Neural cell (in vitro differentiated cells): ENCODE data around the gene PHF5A. TPM values are rescaled to one million over a fixed set of nuclear protein-coding genes. Genes with fewer than 3 reads are reported as not detected.
"Not testable (repeated sequence)": the region's sequence is repeated elsewhere in the genome, so short reads cannot be mapped to it uniquely, and the experiment has no call there.

Source experiments
- H2AFZ ChIP-seq: fragments of 200-600, 300-800 bp; sonication (generic), shearing (Covaris generic); 2 replicates; pipeline ENCODE4 v1.6.0; 2014; ENCODE audit warnings: low read depth, mild to moderate bottlenecking, antibody characterized with exemption, low read length, moderate library complexity
- H3F3A ChIP-seq: fragments of 200-600 bp; shearing (Covaris generic); 2 replicates; pipeline ENCODE4 v1.6.1; 2016; ENCODE audit warnings: mild to moderate bottlenecking, moderate library complexity, mixed read lengths, antibody characterized with exemption, low read length; ENCODE audit not compliant: insufficient read depth, poor library complexity, severe bottlenecking
- H3K27ac ChIP-seq: fragments of 200-600, 300-800 bp; sonication (generic), shearing (Covaris generic); 2 replicates; pipeline ENCODE4 v1.5.1; 2014; ENCODE audit warnings: mild to moderate bottlenecking, low read length, moderate library complexity
- H3K27me3 ChIP-seq: fragments of 300-800, 200-600 bp; sonication (generic), shearing (Covaris generic); 2 replicates; pipeline ENCODE4 v1.6.0; 2014; ENCODE audit warnings: mild to moderate bottlenecking, low read depth, low read length, moderate library complexity; ENCODE audit not compliant: insufficient read depth
- H3K36me3 ChIP-seq: fragments of 300-800, 200-600 bp; sonication (generic), shearing (Covaris generic); 2 replicates; pipeline ENCODE4 v1.5.1; 2014; ENCODE audit warnings: mild to moderate bottlenecking, antibody characterized with exemption, low read length, moderate library complexity; ENCODE audit not compliant: insufficient read depth
- H3K4me2 ChIP-seq: fragments of 300-800, 200-600 bp; sonication (generic), shearing (Covaris generic); 2 replicates; pipeline ENCODE4 v1.6.0; 2014; ENCODE audit warnings: mild to moderate bottlenecking, low read length
- H3K4me3 ChIP-seq: fragments of 300-800, 200-600 bp; sonication (generic), shearing (Covaris generic); 2 replicates; pipeline ENCODE4 v1.5.1; 2014; ENCODE audit warnings: mild to moderate bottlenecking, low read length, moderate library complexity
- H3K79me2 ChIP-seq: fragments of 200-600 bp; shearing (Covaris generic); replicated peaks from 2 replicates; pipeline ENCODE4 v1.6.0; 2014; ENCODE audit warnings: mild to moderate bottlenecking, low read length, moderate library complexity; ENCODE audit not compliant: insufficient read depth
- H3K9ac ChIP-seq: fragments of 300-800, 200-600 bp; sonication (generic), shearing (Covaris generic); 2 replicates; pipeline ENCODE4 v1.6.1; 2016; ENCODE audit warnings: mild to moderate bottlenecking, low read length, mixed read lengths
- H3K9me2 ChIP-seq: fragments of 200-600 bp; shearing (Covaris generic); 2 replicates; pipeline ENCODE4 v1.6.1; 2016; ENCODE audit warnings: mild to moderate bottlenecking, low read length, mixed read lengths; ENCODE audit not compliant: insufficient read depth
- H3K9me3 ChIP-seq: fragments of 200-600, 300-800 bp; sonication (generic), shearing (Covaris generic); 2 replicates; pipeline ENCODE4 v1.6.1; 2016; ENCODE audit warnings: mild to moderate bottlenecking, mixed run types, low read length, moderate library complexity, mixed read lengths
- H4K20me1 ChIP-seq: fragments of 200-600 bp; shearing (Covaris generic); 2 replicates; pipeline ENCODE4 v1.6.1; 2016; ENCODE audit warnings: mild to moderate bottlenecking, mixed run types; ENCODE audit not compliant: insufficient read depth
- EP300 ChIP-seq: fragments of 450-650 bp; conservative IDR thresholded peaks from 2 replicates; pipeline ENCODE4 v1.6.1; 2014; ENCODE audit warnings: antibody characterized with exemption, mild to moderate bottlenecking, moderate library complexity; ENCODE audit not compliant: poor library complexity, severe bottlenecking
- EZH2 ChIP-seq: fragments of 200-600, 300-800 bp; shearing (Covaris generic), sonication (generic); IDR thresholded peaks from 2 replicates; pipeline ENCODE4 v1.6.1; 2014; ENCODE audit warnings: antibody characterized with exemption, low read length, borderline replicate concordance, mild to moderate bottlenecking; ENCODE audit not compliant: insufficient read depth, poor library complexity, severe bottlenecking
- MXI1 ChIP-seq: fragments of 450-650 bp; conservative IDR thresholded peaks from 2 replicates; pipeline ENCODE4 v1.6.1; 2014; ENCODE audit warnings: antibody characterized with exemption, mild to moderate bottlenecking; ENCODE audit not compliant: poor library complexity, severe bottlenecking
- POLR2AphosphoS5 ChIP-seq: IDR thresholded peaks from 2 replicates; pipeline ENCODE4 v1.6.1; 2012
- RAD21 ChIP-seq: fragments of 450-650 bp; conservative IDR thresholded peaks from 2 replicates; pipeline ENCODE4 v1.6.1; 2014; ENCODE audit warnings: antibody characterized with exemption, mild to moderate bottlenecking, moderate library complexity
- REST ChIP-seq: IDR thresholded peaks from 2 replicates; pipeline ENCODE4 v1.6.1; 2012; ENCODE audit warnings: borderline replicate concordance
- SMC3 ChIP-seq: fragments of 450-650 bp; conservative IDR thresholded peaks from 2 replicates; pipeline ENCODE4 v1.6.1; 2014; ENCODE audit warnings: antibody characterized with exemption, mild to moderate bottlenecking, moderate library complexity; ENCODE audit not compliant: poor library complexity
- TAF1 ChIP-seq: IDR thresholded peaks from 2 replicates; pipeline ENCODE4 v1.6.1; 2012; ENCODE audit warnings: low read depth
- polyA plus RNA-seq: library from polyadenylated mRNA; depleted of rRNA; stranded (reverse); fragments of >200 nt; gene quantifications from 2 replicates; pipeline ENCODE4 v1.2.3, GENCODE V29; 2014
- TF ChIP-seq, protein P1 (sequence below): fragments of 450-650 bp; IDR thresholded peaks from 2 replicates; pipeline ENCODE4 v1.5.1; 2014; ENCODE audit warnings: antibody characterized with exemption, mild to moderate bottlenecking, moderate library complexity; ENCODE audit not compliant: poor library complexity, severe bottlenecking

Gene PHF5A
- polyA plus RNA-seq, 1 donor from 2014 or later, result 148 TPM

GRCh38 chr22:41444360-41445128 is 23.9 kb downstream of the PHF5A start:
- TF ChIP-seq EZH2 (no peak), MXI1 (peak; percentile 62)
- no peaks in the 10 kb centered on the region for H3K36me3 ChIP-seq
- H3K9ac ChIP-seq, result peak overlapping the region; percentile 100
- H3K9me2 ChIP-seq, result no peaks in the 10 kb centered on the region
- no peaks in the 10 kb centered on the region for H3K9me3 ChIP-seq
- no peaks in the 10 kb centered on the region for H4K20me1 ChIP-seq
- no peaks in the 10 kb centered on the region for H3F3A ChIP-seq
- H3K4me3 ChIP-seq, result peak overlapping the region; percentile 100
- peak overlapping the region; percentile 99 for H3K27ac ChIP-seq
- peak overlapping the region; percentile 99 for H3K4me2 ChIP-seq
- H2AFZ ChIP-seq, result no peak overlapping the region
- H3K27me3 ChIP-seq, result no peaks in the 10 kb centered on the region
- peaks cover 61% of the 10 kb centered on the region for H3K79me2 ChIP-seq

DNA sequence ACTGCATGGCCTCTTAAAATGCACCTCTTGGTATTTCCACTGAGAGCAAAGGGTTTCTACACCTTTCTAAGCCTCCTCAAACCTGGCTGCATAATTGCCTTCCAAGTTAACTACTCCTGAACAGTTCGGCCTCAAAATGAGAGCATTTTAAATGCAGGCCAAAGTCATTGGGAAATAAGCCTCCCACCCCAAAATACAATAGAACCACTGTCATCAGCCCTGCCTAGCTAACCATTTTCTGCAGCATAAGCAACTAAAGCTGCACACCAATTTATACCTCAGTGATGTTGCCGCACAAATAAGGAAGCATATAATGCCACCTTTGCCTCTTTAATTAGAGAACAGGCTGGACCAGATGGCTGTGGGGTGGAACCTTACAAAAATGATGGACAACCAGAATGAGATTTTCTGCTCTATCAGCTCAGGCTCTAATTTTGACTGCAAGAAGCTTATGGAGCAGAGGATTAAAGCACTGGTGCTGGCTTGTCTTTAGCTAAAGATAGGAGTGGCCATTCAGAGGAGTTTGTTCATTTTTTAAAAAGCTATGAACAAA is 26.2 kb downstream of the PHF5A start:
- H3F3A ChIP-seq, result no peaks in the 10 kb centered on the region
- peaks cover 74% of the 10 kb centered on the region for H3K79me2 ChIP-seq
- H3K9me2 ChIP-seq, result no peaks in the 10 kb centered on the region
- no peak overlapping the region for H3K4me3 ChIP-seq
- H3K9ac ChIP-seq, result no peak overlapping the region
- no peak overlapping the region for H3K4me2 ChIP-seq
- H2AFZ ChIP-seq, result no peak overlapping the region
- no peak for TF ChIP-seq MXI1
- no peak for TF ChIP-seq RAD21
- no peaks in the 10 kb centered on the region for H4K20me1 ChIP-seq
- H3K27ac ChIP-seq, result no peak overlapping the region
- no peaks in the 10 kb centered on the region for H3K27me3 ChIP-seq
- H3K9me3 ChIP-seq, result no peaks in the 10 kb centered on the region
- H3K36me3 ChIP-seq, result no peaks in the 10 kb centered on the region

- H3K27me3 ChIP-seq, H4K20me1 ChIP-seq: not testable (repeated sequence)
- H3K79me2 ChIP-seq, result peaks cover 71% of the 10 kb centered on the region
Measured at GRCh38 chr22:41440511-41440910, 28.0 kb downstream of the PHF5A start.

DNA sequence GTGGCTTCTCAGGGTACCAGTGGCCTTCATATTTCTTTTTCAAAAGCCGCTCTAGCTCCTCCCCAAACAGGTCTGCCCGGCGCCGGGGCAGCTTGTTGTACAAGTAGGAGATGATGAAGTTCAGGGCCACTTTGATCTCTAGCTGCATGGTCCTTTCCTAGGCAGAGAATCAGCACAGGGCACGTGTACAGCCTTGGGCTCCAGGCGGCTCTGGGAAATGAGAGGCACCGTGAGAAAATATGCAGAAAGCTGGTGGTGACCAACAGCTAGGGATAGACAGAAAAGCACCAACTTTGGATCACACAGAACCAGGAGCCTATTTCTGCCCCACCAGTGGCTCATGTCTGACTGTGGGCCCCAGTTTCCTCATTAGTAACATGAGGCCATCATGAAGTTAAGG is 31.3 kb downstream of the PHF5A start:
- H3K9ac ChIP-seq, result no peak overlapping the region
- H2AFZ ChIP-seq, result no peak overlapping the region
- no peaks in the 10 kb centered on the region for H3K36me3 ChIP-seq
- H3K27me3 ChIP-seq, result no peaks in the 10 kb centered on the region
- H3K9me2 ChIP-seq, result no peaks in the 10 kb centered on the region
- H3K27ac ChIP-seq, result no peak overlapping the region
- no peaks in the 10 kb centered on the region for H4K20me1 ChIP-seq
- TF ChIP-seq RAD21, result no peak
- no peak for TF ChIP-seq REST
- no peak for TF ChIP-seq EP300
- no peak for TF ChIP-seq EZH2
- TF ChIP-seq, protein P1, sequence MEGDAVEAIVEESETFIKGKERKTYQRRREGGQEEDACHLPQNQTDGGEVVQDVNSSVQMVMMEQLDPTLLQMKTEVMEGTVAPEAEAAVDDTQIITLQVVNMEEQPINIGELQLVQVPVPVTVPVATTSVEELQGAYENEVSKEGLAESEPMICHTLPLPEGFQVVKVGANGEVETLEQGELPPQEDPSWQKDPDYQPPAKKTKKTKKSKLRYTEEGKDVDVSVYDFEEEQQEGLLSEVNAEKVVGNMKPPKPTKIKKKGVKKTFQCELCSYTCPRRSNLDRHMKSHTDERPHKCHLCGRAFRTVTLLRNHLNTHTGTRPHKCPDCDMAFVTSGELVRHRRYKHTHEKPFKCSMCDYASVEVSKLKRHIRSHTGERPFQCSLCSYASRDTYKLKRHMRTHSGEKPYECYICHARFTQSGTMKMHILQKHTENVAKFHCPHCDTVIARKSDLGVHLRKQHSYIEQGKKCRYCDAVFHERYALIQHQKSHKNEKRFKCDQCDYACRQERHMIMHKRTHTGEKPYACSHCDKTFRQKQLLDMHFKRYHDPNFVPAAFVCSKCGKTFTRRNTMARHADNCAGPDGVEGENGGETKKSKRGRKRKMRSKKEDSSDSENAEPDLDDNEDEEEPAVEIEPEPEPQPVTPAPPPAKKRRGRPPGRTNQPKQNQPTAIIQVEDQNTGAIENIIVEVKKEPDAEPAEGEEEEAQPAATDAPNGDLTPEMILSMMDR, result no peak
- no peak for TF ChIP-seq MXI1
- no peak for TF ChIP-seq TAF1
- no peak for TF ChIP-seq SMC3
- no peak for TF ChIP-seq POLR2AphosphoS5
- no peaks in the 10 kb centered on the region for H3K9me3 ChIP-seq
- H3K79me2 ChIP-seq, result peaks cover 45% of the 10 kb centered on the region
- no peak overlapping the region for H3K4me3 ChIP-seq
- H3F3A ChIP-seq, result no peaks in the 10 kb centered on the region
- H3K4me2 ChIP-seq, result no peak overlapping the region

More at GRCh38 chr22:41440511-41440910, 28.0 kb downstream of the PHF5A start:
- H3K9me3 ChIP-seq, H3K9me2 ChIP-seq, H3K36me3 ChIP-seq, H3K4me3 ChIP-seq, H3K4me2 ChIP-seq, H3F3A ChIP-seq, H3K9ac ChIP-seq, H2AFZ ChIP-seq, H3K27ac ChIP-seq: not testable (repeated sequence)
